SU-DHL-6 (cell line): ENCODE measurements around the gene C20orf144.

ENCODE experiments used
- CTCF ChIP-seq: fragments of 200-600 bp; sonication (generic); IDR thresholded peaks from one replicate; pipeline ENCODE4 v1.5.1; 2017; ENCODE audit warnings: antibody characterized with exemption, mild to moderate bottlenecking, low read length, moderate library complexity; ENCODE audit not compliant: insufficient read depth, poor library complexity, severe bottlenecking
- EZH2phosphoT487 ChIP-seq: fragments of 200-600 bp; sonication (generic), shearing (Covaris generic); conservative IDR thresholded peaks from 2 replicates; pipeline ENCODE4 v1.6.1; 2018; ENCODE audit warnings: mild to moderate bottlenecking, antibody characterized with exemption, low read length, moderate library complexity, mixed read lengths

GRCh38 chr20:33630507-33630906 lies 31.6 kb upstream of the C20orf144 start:
- TF ChIP-seq CTCF (no peak), EZH2phosphoT487 (no peak)
